Osteoblast (primary cell): Measurements from ENCODE around the gene ZYG11B. TPM values are rescaled to one million over a fixed set of nuclear protein-coding genes. Genes with fewer than 3 reads are reported as not detected.
"Not testable (repeated sequence)": the region's sequence is repeated elsewhere in the genome, so short reads cannot be mapped to it uniquely, and the experiment has no call there.

Experiments
- DNase-seq: peaks from one replicate; pipeline ENCODE4 v3.0.0; 2011; ENCODE audit warnings: low spot score, mixed read lengths; ENCODE audit not compliant: insufficient read length; ENCODE audit errors: missing footprints
- H2AFZ ChIP-seq: 2 replicates; pipeline ENCODE4 v1.6.0; 2011; ENCODE audit warnings: mild to moderate bottlenecking, low read length
- H3K27ac ChIP-seq: 2 replicates; pipeline ENCODE4 v1.5.1; 2011; ENCODE audit warnings: mild to moderate bottlenecking, low read depth, low read length, moderate library complexity
- H3K27me3 ChIP-seq: 2 replicates; pipeline ENCODE4 v1.6.0; 2012; ENCODE audit warnings: mild to moderate bottlenecking, control low read depth, inconsistent platforms, low read length, moderate library complexity; ENCODE audit not compliant: insufficient read depth
- H3K36me3 ChIP-seq: 2 replicates; pipeline ENCODE4 v1.5.1; 2011; ENCODE audit warnings: mild to moderate bottlenecking, low read length, control low read depth, moderate library complexity; ENCODE audit not compliant: insufficient read depth
- H3K4me1 ChIP-seq: 2 replicates; pipeline ENCODE4 v1.5.1; 2011; ENCODE audit warnings: mild to moderate bottlenecking, low read length, control low read depth, moderate library complexity; ENCODE audit not compliant: insufficient read depth
- H3K4me2 ChIP-seq: 2 replicates; pipeline ENCODE4 v1.6.0; 2011; ENCODE audit warnings: mild to moderate bottlenecking, low read length; ENCODE audit not compliant: insufficient read depth
- H3K4me3 ChIP-seq: fragments of 200-600 bp; sonication (generic); 3 replicates; pipeline ENCODE4 v1.5.1; 2012; ENCODE audit warnings: mild to moderate bottlenecking, low read length, inconsistent platforms; ENCODE audit not compliant: insufficient read depth
- H3K79me2 ChIP-seq: 2 replicates; pipeline ENCODE4 v1.6.0; 2012; ENCODE audit warnings: mild to moderate bottlenecking, low read length, control low read depth, inconsistent platforms; ENCODE audit not compliant: insufficient read depth
- H3K9me3 ChIP-seq: 2 replicates; pipeline ENCODE4 v1.5.1; 2011; ENCODE audit warnings: low read depth, low read length, control low read depth
- H4K20me1 ChIP-seq: 2 replicates; pipeline ENCODE4 v1.6.0; 2012; ENCODE audit warnings: mild to moderate bottlenecking, low read length, control low read depth; ENCODE audit not compliant: insufficient read depth
- CTCF ChIP-seq: IDR thresholded peaks from 2 replicates; pipeline ENCODE4 v1.5.1; 2011; ENCODE audit warnings: mild to moderate bottlenecking, low read depth, low read length, moderate library complexity; ENCODE audit errors: extremely low read depth
- total RNA-seq: library from RNA; depleted of rRNA; stranded (reverse); fragments of >200 nt; gene quantifications from 2 replicates; pipeline ENCODE4 v1.2.3, GENCODE V29; 2012

Gene ZYG11B
- total RNA-seq, 1 donor: 60.8 TPM

- Histone ChIP-seq H3K4me2 (no peak overlapping the region), H3K79me2 (no peaks in the 10 kb centered on the region), H3K27me3 (no peaks in the 10 kb centered on the region), H3K36me3 (peaks cover 27% of the 10 kb centered on the region), H2AFZ (no peak overlapping the region), H3K4me3 (no peak overlapping the region), H3K27ac (no peak overlapping the region), H3K9me3 (no peaks in the 10 kb centered on the region), H4K20me1 (no peaks in the 10 kb centered on the region), H3K4me1 (no peaks in the 10 kb centered on the region)
- no peak for DNase-seq
- TF ChIP-seq CTCF: no peak
Measured at GRCh38 chr1:52792036-52792435, 65.8 kb downstream of the ZYG11B start.

GRCh38 chr1:52793717-52794116 lies 67.5 kb downstream of the ZYG11B start:
- not testable (repeated sequence) for H3K27me3 ChIP-seq, H4K20me1 ChIP-seq, H3K27ac ChIP-seq, H3K4me3 ChIP-seq, H3K79me2 ChIP-seq, DNase-seq, H3K4me2 ChIP-seq, H2AFZ ChIP-seq, H3K9me3 ChIP-seq, H3K4me1 ChIP-seq
- peaks cover 24% of the 10 kb centered on the region for H3K36me3 ChIP-seq

- H3K4me3 ChIP-seq: no peak overlapping the region
- H3K4me1 ChIP-seq: no peaks in the 10 kb centered on the region
- peaks cover 18% of the 10 kb centered on the region for H3K36me3 ChIP-seq
- no peak overlapping the region for H3K27ac ChIP-seq
- no peaks in the 10 kb centered on the region for H3K27me3 ChIP-seq
- no peak overlapping the region for H3K4me2 ChIP-seq
- no peaks in the 10 kb centered on the region for H3K79me2 ChIP-seq
- no peak overlapping the region for H2AFZ ChIP-seq
- H4K20me1 ChIP-seq: no peaks in the 10 kb centered on the region
- no peaks in the 10 kb centered on the region for H3K9me3 ChIP-seq
- no peak for DNase-seq
- no peak for TF ChIP-seq CTCF
Measured at GRCh38 chr1:52795464-52795863, 69.2 kb downstream of the ZYG11B start.

- peaks cover 23% of the 10 kb centered on the region for H3K36me3 ChIP-seq
- no peaks in the 10 kb centered on the region for H3K9me3 ChIP-seq
- no peak overlapping the region for H3K4me3 ChIP-seq
- no peak overlapping the region for H2AFZ ChIP-seq
- no peaks in the 10 kb centered on the region for H4K20me1 ChIP-seq
- no peak for TF ChIP-seq CTCF
- H3K27me3 ChIP-seq: no peaks in the 10 kb centered on the region
- no peaks in the 10 kb centered on the region for H3K4me1 ChIP-seq
- no peak for DNase-seq
- no peak overlapping the region for H3K4me2 ChIP-seq
- no peaks in the 10 kb centered on the region for H3K79me2 ChIP-seq
- H3K27ac ChIP-seq: no peak overlapping the region
Measured at GRCh38 chr1:52798331-52798730, 72.1 kb downstream of the ZYG11B start.
